Endodermal cell (in vitro differentiated cells): ENCODE measurements around the gene CCDC51. TPM values are rescaled to one million over a fixed set of nuclear protein-coding genes. Genes with fewer than 3 reads are reported as not detected.

ENCODE experiments used
- DNase-seq: peaks from one replicate; pipeline ENCODE4 v3.0.0-alpha.2; 2017
- H3K27ac ChIP-seq: 2 replicates; pipeline ENCODE4 v1.5.1; 2013; ENCODE audit warnings: mild to moderate bottlenecking, low read depth, low read length, moderate library complexity
- H3K27me3 ChIP-seq: 2 replicates; pipeline ENCODE4 v1.6.1; 2013; ENCODE audit warnings: mild to moderate bottlenecking, low read length, moderate library complexity; ENCODE audit not compliant: insufficient read depth, control insufficient read depth, poor library complexity, severe bottlenecking
- H3K36me3 ChIP-seq: 2 replicates; pipeline ENCODE4 v1.7.0; 2013; ENCODE audit warnings: mild to moderate bottlenecking, low read length, moderate library complexity; ENCODE audit not compliant: control insufficient read depth, insufficient read depth
- H3K4me1 ChIP-seq: one replicate; pipeline ENCODE4 v1.7.0; 2013; ENCODE audit warnings: low read length; ENCODE audit not compliant: control insufficient read depth, insufficient read depth
- H3K4me3 ChIP-seq: 2 replicates; pipeline ENCODE4 v1.5.1; 2013; ENCODE audit warnings: mild to moderate bottlenecking, low read length, moderate library complexity
- H3K9ac ChIP-seq: 2 replicates; pipeline ENCODE4 v1.6.1; 2013; ENCODE audit warnings: mild to moderate bottlenecking, low read length, moderate library complexity; ENCODE audit not compliant: poor library complexity, severe bottlenecking; ENCODE audit errors: extremely low read depth
- H3K9me3 ChIP-seq: 2 replicates; pipeline ENCODE4 v1.6.1; 2013; ENCODE audit warnings: mild to moderate bottlenecking, low read length, moderate library complexity; ENCODE audit not compliant: control insufficient read depth
- H3K27ac Mint-ChIP-seq: 2 replicates; pipeline ENCODE4 v1.8.0; 2020; ENCODE audit warnings: mixed read lengths
- H3K27me3 Mint-ChIP-seq: 2 replicates; pipeline ENCODE4 v1.8.0; 2021; ENCODE audit warnings: mild to moderate bottlenecking, mixed read lengths; ENCODE audit not compliant: insufficient read depth
- H3K36me3 Mint-ChIP-seq: 2 replicates; pipeline ENCODE4 v1.8.0; 2020; ENCODE audit warnings: low read depth, mixed read lengths
- H3K4me1 Mint-ChIP-seq: 2 replicates; pipeline ENCODE4 v1.8.0; 2020; ENCODE audit warnings: mixed read lengths
- H3K4me3 Mint-ChIP-seq: 2 replicates; pipeline ENCODE4 v1.8.0; 2020; ENCODE audit warnings: mild to moderate bottlenecking, moderate library complexity, mixed read lengths
- H3K9me3 Mint-ChIP-seq: 2 replicates; pipeline ENCODE4 v1.8.0; 2020; ENCODE audit warnings: mild to moderate bottlenecking, mixed read lengths
- CTCF ChIP-seq: fragments of 200-600 bp; sonication (generic); conservative IDR thresholded peaks from 2 replicates; pipeline ENCODE4 v1.5.0; 2021; ENCODE audit warnings: antibody characterized with exemption, mild to moderate bottlenecking
- WGBS, 2 experiments: methylation state at CpG; one replicate each; pipeline versions ENCODE4 v1.1.5 to v1.1.7; 2013; ENCODE audit warnings: missing lambda C conversion rate in 2 of 2, mixed read lengths in 1 of 2; ENCODE audit not compliant: insufficient coverage in 1 of 2, insufficient read length in 1 of 2; 5-methylcytosine and 5-hydroxymethylcytosine counted together
- total RNA-seq, 2 donors: library from RNA; stranded (reverse); fragmentation: NEBNext Ultra II Directional in 1 of 2; extraction: Animal tissue kit (Norgen Biotek cat#: 25700) in 1 of 2; gene quantifications; 2 replicates in 1 of 2; 3 replicates in 1 of 2; pipeline ENCODE4 v1.2.1, GENCODE V29; 2021

Gene CCDC51
- total RNA-seq, 2 donors from 2014 or later: 14.5 to 14.6 TPM

GRCh38 chr3:48404440-48405342 is 35.2 kb downstream of the CCDC51 start:
- H3K9me3 Mint-ChIP-seq: no peaks in the 10 kb centered on the region
- H3K4me1 Mint-ChIP-seq: no peaks in the 10 kb centered on the region

GRCh38 chr3:48403533-48404439 is 36.1 kb downstream of the CCDC51 start:
- TF ChIP-seq CTCF: no peak
- peaks cover 65% of the 10 kb centered on the region for H3K36me3 Mint-ChIP-seq
- H3K9me3 Mint-ChIP-seq: no peaks in the 10 kb centered on the region
- no peak overlapping the region for H3K27ac Mint-ChIP-seq
- H3K4me3 ChIP-seq: no peak overlapping the region
- H3K4me3 Mint-ChIP-seq: no peak overlapping the region
- H3K4me1 ChIP-seq: no peaks in the 10 kb centered on the region
- H3K36me3 ChIP-seq: peaks cover 55% of the 10 kb centered on the region
- DNase-seq: no peak
- no peak overlapping the region for H3K27ac ChIP-seq
- WGBS, 2 experiments: 92 to 93% methylated on average over 7 to 15 of the region's 15 CpGs
- no peaks in the 10 kb centered on the region for H3K9me3 ChIP-seq
- no peaks in the 10 kb centered on the region for H3K27me3 ChIP-seq
- no peaks in the 10 kb centered on the region for H3K27me3 Mint-ChIP-seq
- H3K4me1 Mint-ChIP-seq: no peaks in the 10 kb centered on the region
- no peak overlapping the region for H3K9ac ChIP-seq

More at GRCh38 chr3:48404440-48405342, 35.2 kb downstream of the CCDC51 start:
- 93 to 98% methylated on average over 20 to 21 of the region's 21 CpGs for WGBS, 2 experiments
- Mint-ChIP-seq H3K27ac (no peak overlapping the region), H3K27me3 (no peaks in the 10 kb centered on the region), H3K36me3 (peaks cover 70% of the 10 kb centered on the region), H3K4me3 (no peak overlapping the region)
- Histone ChIP-seq H3K4me3 (no peak overlapping the region), H3K9me3 (no peaks in the 10 kb centered on the region), H3K9ac (no peak overlapping the region), H3K4me1 (no peaks in the 10 kb centered on the region), H3K36me3 (peaks cover 63% of the 10 kb centered on the region), H3K27me3 (no peaks in the 10 kb centered on the region), H3K27ac (no peak overlapping the region)
- no peak for DNase-seq
- TF ChIP-seq CTCF: no peak

GRCh38 chr3:48402907-48403306 is 37.0 kb downstream of the CCDC51 start:
- Histone ChIP-seq H3K9ac (no peak overlapping the region), H3K27ac (peak overlapping the region; percentile 53)
- H3K9me3 Mint-ChIP-seq: no peaks in the 10 kb centered on the region

More at GRCh38 chr3:48402907-48403306, 37.0 kb downstream of the CCDC51 start:
- H3K4me3 Mint-ChIP-seq: no peak overlapping the region
- WGBS, 2 experiments: 80 to 94% methylated on average over 1 to 3 of the region's 3 CpGs
- peak overlapping the region; percentile 61 for H3K27ac Mint-ChIP-seq
- H3K4me1 Mint-ChIP-seq: no peaks in the 10 kb centered on the region
- no peak for TF ChIP-seq CTCF
- Histone ChIP-seq H3K9me3 (no peaks in the 10 kb centered on the region), H3K36me3 (peaks cover 48% of the 10 kb centered on the region), H3K27me3 (no peaks in the 10 kb centered on the region), H3K4me1 (no peaks in the 10 kb centered on the region), H3K4me3 (no peak overlapping the region)
- H3K27me3 Mint-ChIP-seq: no peaks in the 10 kb centered on the region
- no peak for DNase-seq
- peaks cover 57% of the 10 kb centered on the region for H3K36me3 Mint-ChIP-seq
